Lower leg skin (tissue), 3 donors: Measurements from ENCODE around the gene TSPEAR.

ENCODE experiments used
- CTCF ChIP-seq, 3 donors: fragments of 450-650 bp; IDR thresholded peaks; one replicate each; pipeline ENCODE4 v1.5.1; 2016; ENCODE audit warnings: antibody characterized with exemption in 3 of 3, mild to moderate bottlenecking in 3 of 3, moderate library complexity in 2 of 3
- POLR2A ChIP-seq, 2 donors: fragments of 450-650 bp; IDR thresholded peaks; one replicate each; pipeline ENCODE4 v1.6.1; 2016 to 2017; ENCODE audit warnings: antibody characterized with exemption in 2 of 2, mild to moderate bottlenecking in 1 of 2, moderate library complexity in 1 of 2

GRCh38 chr21:44564886-44565598 lies 146.3 kb downstream of the TSPEAR start:
- TF ChIP-seq CTCF (IDR thresholded peaks at IDR 0.05) (no peak), POLR2A (IDR thresholded peaks at IDR 0.05) (no peak)
